ENCODE results near the gene ALDH18A1.

GRCh38 chr10:95698415-95698814 lies 41.9 kb upstream of the ALDH18A1 start:
- TF ChIP-seq, protein P1, sequence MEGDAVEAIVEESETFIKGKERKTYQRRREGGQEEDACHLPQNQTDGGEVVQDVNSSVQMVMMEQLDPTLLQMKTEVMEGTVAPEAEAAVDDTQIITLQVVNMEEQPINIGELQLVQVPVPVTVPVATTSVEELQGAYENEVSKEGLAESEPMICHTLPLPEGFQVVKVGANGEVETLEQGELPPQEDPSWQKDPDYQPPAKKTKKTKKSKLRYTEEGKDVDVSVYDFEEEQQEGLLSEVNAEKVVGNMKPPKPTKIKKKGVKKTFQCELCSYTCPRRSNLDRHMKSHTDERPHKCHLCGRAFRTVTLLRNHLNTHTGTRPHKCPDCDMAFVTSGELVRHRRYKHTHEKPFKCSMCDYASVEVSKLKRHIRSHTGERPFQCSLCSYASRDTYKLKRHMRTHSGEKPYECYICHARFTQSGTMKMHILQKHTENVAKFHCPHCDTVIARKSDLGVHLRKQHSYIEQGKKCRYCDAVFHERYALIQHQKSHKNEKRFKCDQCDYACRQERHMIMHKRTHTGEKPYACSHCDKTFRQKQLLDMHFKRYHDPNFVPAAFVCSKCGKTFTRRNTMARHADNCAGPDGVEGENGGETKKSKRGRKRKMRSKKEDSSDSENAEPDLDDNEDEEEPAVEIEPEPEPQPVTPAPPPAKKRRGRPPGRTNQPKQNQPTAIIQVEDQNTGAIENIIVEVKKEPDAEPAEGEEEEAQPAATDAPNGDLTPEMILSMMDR (IDR thresholded peaks at IDR 0.05; ENCODE audit: extremely low read depth in 1 of 2, insufficient read depth in 1 of 2, low read depth in 1 of 2, low read length in 2 of 2): no peak
- TF ChIP-seq POLR2A (IDR thresholded peaks at IDR 0.05; ENCODE audit: low read depth, low read length): no peak
- TF ChIP-seq EZH2 (IDR thresholded peaks at IDR 0.05; ENCODE audit: borderline replicate concordance, low read depth, low read length, severe bottlenecking): no peak
- TF ChIP-seq POLR2AphosphoS5 (IDR thresholded peaks at IDR 0.05; ENCODE audit: insufficient read depth, low read depth, low read length): no peak
- TF ChIP-seq, protein P2, sequence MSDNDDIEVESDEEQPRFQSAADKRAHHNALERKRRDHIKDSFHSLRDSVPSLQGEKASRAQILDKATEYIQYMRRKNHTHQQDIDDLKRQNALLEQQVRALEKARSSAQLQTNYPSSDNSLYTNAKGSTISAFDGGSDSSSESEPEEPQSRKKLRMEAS (IDR thresholded peaks at IDR 0.05; ENCODE audit: insufficient read depth, insufficient read length): no peak
- no peak for TF ChIP-seq FOS (IDR thresholded peaks at IDR 0.05; ENCODE audit: borderline replicate concordance, insufficient read depth, low read length)
